HepG2 (cell line): ENCODE measurements around the gene SERBP1. TPM values are rescaled to one million over a fixed set of nuclear protein-coding genes. Genes with fewer than 3 reads are reported as not detected.

Source experiments
- ATAC-seq: fragments of 200-7000 bp; cut with Tn5 transposase; 3 replicates; pipeline ENCODE4 v1.9.1; 2020; ENCODE audit warnings: mild to moderate bottlenecking, moderate library complexity
- BruUV-seq: library from RNA; stranded (reverse); fragments of 400-500 nt; replicated peaks from 2 replicates; lab custom pipeline; 2021; lab: Mats Ljungman, UMichigan
- CTCF ChIA-PET: fragments of 300-600 bp; formaldehyde crosslinking; extraction: SDS; loops from one replicate; lab custom pipeline; 2021; ENCODE audit warnings: low total read pairs, inconsistent platforms, low intra/inter-chr PET ratio; lab: Yijun Ruan, JAX
- POLR2A ChIA-PET: fragments of 350-600 bp; sonication (Branson Sonifier 250); formaldehyde crosslinking; loops from one replicate; lab custom pipeline; 2020; ENCODE audit warnings: antibody characterized with exemption, inconsistent platforms; lab: Yijun Ruan, JAX
- DNase-seq: peaks from one replicate; pipeline ENCODE4 v3.0.0-alpha.2; 2015; ENCODE audit warnings: low spot score
- FAIRE-seq: peaks from 3 replicates; lab custom pipeline; 2011; peaks lifted over from hg19 to GRCh38; lab: Jason Lieb, UNC
- H2AFZ ChIP-seq: one replicate; pipeline ENCODE4 v1.6.1; 2011; ENCODE audit warnings: low read length, inconsistent platforms
- H3K27ac ChIP-seq: fragments of 300-600 bp; 3 replicates; pipeline ENCODE4 v1.8.0; 2011; ENCODE audit warnings: mixed run types, mild to moderate bottlenecking, mixed read lengths, low read length, inconsistent platforms; ENCODE audit not compliant: insufficient read depth; ENCODE audit errors: extremely low read length
- H3K27me3 ChIP-seq, 2 experiments: fragments of 200-600 bp in 1 of 2; 2 replicates in 1 of 2; 3 replicates in 1 of 2; pipeline versions ENCODE4 v1.6.0 to v1.8.0; 2011; ENCODE audit warnings: low read length in 2 of 2, mild to moderate bottlenecking in 2 of 2, moderate library complexity in 2 of 2, inconsistent platforms in 1 of 2; ENCODE audit not compliant: insufficient read depth in 2 of 2, control insufficient read depth in 1 of 2
- H3K36me3 ChIP-seq, 2 experiments: fragments of 200-600 bp in 1 of 2; replicated peaks in 1 of 2; 2 replicates in 1 of 2; 3 replicates in 1 of 2; pipeline versions ENCODE4 v1.5.1 to v1.8.0; 2011; ENCODE audit warnings: low read length in 2 of 2, inconsistent platforms in 1 of 2; ENCODE audit not compliant: insufficient read depth in 2 of 2, control insufficient read depth in 1 of 2
- H3K4me1 ChIP-seq: 2 replicates; pipeline ENCODE4 v1.5.1; 2012; ENCODE audit warnings: low read length, inconsistent platforms; ENCODE audit not compliant: insufficient read depth
- H3K4me2 ChIP-seq: 2 replicates; pipeline ENCODE4 v1.6.0; 2011; ENCODE audit warnings: low read depth, low read length, inconsistent platforms
- H3K4me3 ChIP-seq, 3 experiments: fragments of 200-600 bp in 1 of 3; sonication (generic), shearing (Covaris generic) in 1 of 3; replicated peaks in 1 of 3; 2 replicates each; pipeline ENCODE4 v1.5.1; 2011 to 2016; ENCODE audit warnings: low read length in 3 of 3, inconsistent platforms in 2 of 3, low read depth in 2 of 3, mild to moderate bottlenecking in 2 of 3, control low read depth in 1 of 3, mixed read lengths in 1 of 3; ENCODE audit not compliant: insufficient read depth in 1 of 3
- H3K79me2 ChIP-seq: one replicate; pipeline ENCODE4 v1.6.1; 2011; ENCODE audit warnings: low read length, inconsistent platforms; ENCODE audit not compliant: insufficient read depth
- H3K9ac ChIP-seq: 2 replicates; pipeline ENCODE4 v1.6.0; 2011; ENCODE audit warnings: mild to moderate bottlenecking, low read depth, low read length, inconsistent platforms; ENCODE audit not compliant: insufficient read depth
- H3K9me3 ChIP-seq: 2 replicates; pipeline ENCODE4 v1.5.1; 2012; ENCODE audit warnings: mild to moderate bottlenecking, low read length
- H4K20me1 ChIP-seq: 2 replicates; pipeline ENCODE4 v1.6.0; 2011; ENCODE audit warnings: inconsistent platforms, mild to moderate bottlenecking, low read length, moderate library complexity; ENCODE audit not compliant: insufficient read depth
- BATF2 ChIP-seq: sonication (generic); formaldehyde crosslinking; IDR thresholded peaks from 2 replicates; pipeline ENCODE4 v1.8.0; 2022; ENCODE audit warnings: mild to moderate bottlenecking, missing genetic modification reagents, moderate library complexity
- BCL6 ChIP-seq: IDR thresholded peaks from 2 replicates; pipeline ENCODE4 v1.6.1; 2016; ENCODE audit warnings: missing genetic modification reagents, missing compliant biosample characterization
- DBP ChIP-seq: sonication (generic); formaldehyde crosslinking; IDR thresholded peaks from 2 replicates; pipeline ENCODE4 v1.4.0; 2020; ENCODE audit warnings: missing genetic modification reagents; ENCODE audit errors: not compliant biosample characterization
- ELK4 ChIP-seq: sonication (generic); formaldehyde crosslinking; IDR thresholded peaks from 2 replicates; pipeline ENCODE4 v1.9.0; 2021; ENCODE audit warnings: missing genetic modification reagents, borderline replicate concordance
- GATAD2A ChIP-seq: IDR thresholded peaks from 2 replicates; pipeline ENCODE4 v1.6.1; 2016
- ONECUT2 ChIP-seq: sonication (generic); formaldehyde crosslinking; IDR thresholded peaks from 2 replicates; pipeline ENCODE4 v1.4.0; 2020; ENCODE audit warnings: missing genetic modification reagents
- PCBP1 ChIP-seq: fragments of 200-400 bp; formaldehyde crosslinking; IDR thresholded peaks from 2 replicates; pipeline ENCODE4 v1.6.1; 2017; ENCODE audit warnings: mild to moderate bottlenecking, low read depth, low read length, borderline replicate concordance
- POLR2A ChIP-seq, 2 experiments: IDR thresholded peaks; 2 replicates each; pipeline ENCODE4 v1.6.1; 2011; ENCODE audit warnings: low read depth in 2 of 2, low read length in 2 of 2, mild to moderate bottlenecking in 1 of 2, moderate library complexity in 1 of 2; ENCODE audit not compliant: insufficient read depth in 1 of 2
- SPEN ChIP-seq: sonication (generic); formaldehyde crosslinking; IDR thresholded peaks from 2 replicates; pipeline ENCODE4 v1.5.1; 2020; ENCODE audit warnings: low read depth, mild to moderate bottlenecking, missing genetic modification reagents
- ZNF224 ChIP-seq: sonication (generic); formaldehyde crosslinking; IDR thresholded peaks from 2 replicates; pipeline ENCODE4 v1.5.0; 2020; ENCODE audit warnings: mild to moderate bottlenecking, missing genetic modification reagents
- ZNF274 ChIP-seq: sonication (generic); formaldehyde crosslinking; IDR thresholded peaks from 2 replicates; pipeline ENCODE4 v1.5.1; 2020; ENCODE audit warnings: mild to moderate bottlenecking, missing genetic modification reagents
- ZNF281 ChIP-seq: sonication (generic); formaldehyde crosslinking; IDR thresholded peaks from 2 replicates; pipeline ENCODE4 v1.4.0; 2020; ENCODE audit warnings: missing genetic modification reagents, borderline replicate concordance
- ZNF878 ChIP-seq: sonication (generic); formaldehyde crosslinking; IDR thresholded peaks from 2 replicates; pipeline ENCODE4 v1.8.1; 2023; ENCODE audit warnings: mild to moderate bottlenecking, missing genetic modification reagents, moderate library complexity
- WGBS: methylation state at CpG from one replicate; pipeline ENCODE4 v1.1.6; 2017; ENCODE audit warnings: low lambda C conversion rate; 5-methylcytosine and 5-hydroxymethylcytosine counted together
- in situ Hi-C: cut with HindIII; loops from 2 replicates; pipeline ENCODE4 v1.10.0; 2017; ENCODE audit warnings: low pct_unique_long_range_greater_than_20kb; ENCODE audit not compliant: extremely low pct_ligation_motif_present
- intact Hi-C: fragments of 100-400 bp; cut with micrococcal nuclease; formaldehyde crosslinking; loops from one replicate; pipeline ENCODE4 v1.10.0; 2022; ENCODE audit not compliant: unreplicated experiment
- polyA plus RNA-seq, 8 experiments: library from polyadenylated mRNA; depleted of rRNA in 3 of 8; stranded (reverse) in 7 of 8; unstranded in 1 of 8; fragments of >200 nt; fragmentation: Illumina TruSeq in 4 of 8; extraction: Trizol in 4 of 8; gene quantifications; 2 replicates each; pipeline versions ENCODE4 v1.2.1 to v1.2.3, GENCODE V29; 2011 to 2016; ENCODE audit warnings: low read depth in 4 of 8, missing spikeins in 1 of 8, mixed read lengths in 1 of 8; ENCODE audit not compliant: insufficient read depth in 1 of 8
- total RNA-seq, 5 experiments: library from RNA; depleted of rRNA; stranded (reverse); fragments of >200 nt; fragmentation: Illumina TruSeq; extraction: Trizol; gene quantifications; 2 replicates each; pipeline ENCODE4 v1.2.3, GENCODE V29; 2016; ENCODE audit warnings: low read depth in 1 of 5

SERBP1 gene
- total and polyA plus RNA-seq, 2 of the 13 experiments (the other 11 are each of a cell fraction or from before 2014, with no cell fraction given) = 175 to 281 TPM

GRCh38 chr1:67479146-67479891 is 49.1 kb upstream of the SERBP1 start:
- no peak overlapping the region for H3K4me2 ChIP-seq
- no peak overlapping the region for H2AFZ ChIP-seq
- peaks cover 7% of the 10 kb centered on the region; the same call in 1 of the 2 replicates for H3K4me1 ChIP-seq
- ChIA-PET CTCF (no interaction called here), POLR2A (no interaction called here)
- ATAC-seq (peak; percentile 33; the same call in 1 of the 3 replicates), FAIRE-seq (no peak), DNase-seq (no peak)
- intact Hi-C loops = no loop called here
- no peak overlapping the region for H3K9ac ChIP-seq
- no TSS peak for BruUV-seq
- H3K36me3 ChIP-seq = no peaks in the 10 kb centered on the region
- WGBS = 36% methylated on average over 10 of the region's 10 CpGs
- H3K27ac ChIP-seq = no peak overlapping the region
- in situ Hi-C loops = no loop called here
- H3K9me3 ChIP-seq = no peaks in the 10 kb centered on the region
- no peaks in the 10 kb centered on the region for H3K79me2 ChIP-seq
- no peaks in the 10 kb centered on the region for H4K20me1 ChIP-seq
- 0 out of 5 replicates have a peak, but pooled peaks cover 0 to 6% of the 10 kb centered on the region in 2 experiments for H3K27me3 ChIP-seq
- H3K4me3 ChIP-seq = no peak overlapping the region
- TF ChIP-seq ZNF281 (no peak), GATAD2A (CRISPR knock-in tag) (no peak), ZNF274 (CRISPR knock-in tag) (no peak), BATF2 (CRISPR knock-in tag) (no peak), ZNF878 (CRISPR knock-in tag) (no peak), ZNF224 (CRISPR knock-in tag) (no peak), POLR2A (IDR thresholded peaks at IDR 0.05; ENCODE audit: insufficient read depth in 1 of 2, low read depth in 2 of 2, low read length in 2 of 2) (no peak), PCBP1 (no peak), ELK4 (CRISPR knock-in tag) (no peak), BCL6 (CRISPR knock-in tag) (no peak), DBP (CRISPR knock-in tag) (no peak), ONECUT2 (CRISPR knock-in tag) (no peak), SPEN (CRISPR knock-in tag) (no peak)
